Gastrocnemius medialis (tissue), 4 donors: ENCODE data around the gene CCDC142.

ENCODE experiments used
- POLR2A ChIP-seq, 2 donors: fragments of 450-650 bp; IDR thresholded peaks; one replicate each; pipeline ENCODE4 v1.6.1; 2017; ENCODE audit warnings: antibody characterized with exemption in 2 of 2, mild to moderate bottlenecking in 2 of 2, moderate library complexity in 2 of 2
- TF ChIP-seq, protein P1 (sequence below), 5 experiments: fragments of 450-650 bp in 3 of 5; fragments of 200-600 bp in 2 of 5; sonication (generic) in 2 of 5; IDR thresholded peaks in 4 of 5; conservative IDR thresholded peaks in 1 of 5; 1 replicate in 4 of 5; 2 replicates in 1 of 5; pipeline ENCODE4 v1.5.1; 2016 to 2019; ENCODE audit warnings: antibody characterized with exemption in 5 of 5, mild to moderate bottlenecking in 3 of 5, moderate library complexity in 3 of 5

DNA sequence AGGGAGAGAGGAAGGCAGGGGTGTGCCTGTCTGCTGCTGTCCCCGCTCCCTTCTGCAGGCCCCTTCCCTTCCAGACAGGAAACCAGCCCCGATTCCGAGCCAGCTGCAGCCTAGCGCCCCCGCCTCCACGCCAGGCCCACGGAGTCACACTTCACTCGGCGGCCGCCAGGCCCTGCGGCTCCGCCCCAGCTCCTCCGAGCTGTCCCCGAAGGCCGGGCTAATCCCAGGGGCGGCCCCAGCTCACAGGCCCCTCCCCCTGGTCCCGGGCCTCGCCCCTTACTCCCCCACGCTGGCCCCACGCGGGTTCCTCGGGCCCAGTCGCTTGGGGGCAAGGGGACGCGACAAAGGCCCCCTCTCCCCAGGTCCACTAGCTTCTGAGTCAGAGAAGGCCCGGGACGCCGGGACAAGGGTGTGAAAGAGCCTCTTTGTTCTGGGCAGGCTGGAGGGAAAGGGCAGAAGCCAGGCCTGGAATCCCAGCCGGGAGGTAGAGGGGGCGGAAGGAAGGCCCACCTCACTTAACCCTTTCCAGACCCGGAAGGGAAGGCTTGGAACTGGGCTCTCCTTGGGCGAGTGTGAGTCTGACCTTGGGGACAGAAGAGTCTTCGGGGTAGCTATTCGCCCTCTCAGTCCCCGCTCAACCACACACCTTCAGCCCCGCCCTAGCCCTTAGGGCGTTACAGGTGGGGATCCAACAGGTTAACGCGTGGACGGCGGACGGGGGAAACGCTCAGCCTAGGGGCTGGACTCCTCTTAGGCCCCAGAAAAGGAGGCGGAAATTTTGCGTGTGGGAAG is 42.2 kb downstream of the CCDC142 start:
- TF ChIP-seq, protein P1, sequence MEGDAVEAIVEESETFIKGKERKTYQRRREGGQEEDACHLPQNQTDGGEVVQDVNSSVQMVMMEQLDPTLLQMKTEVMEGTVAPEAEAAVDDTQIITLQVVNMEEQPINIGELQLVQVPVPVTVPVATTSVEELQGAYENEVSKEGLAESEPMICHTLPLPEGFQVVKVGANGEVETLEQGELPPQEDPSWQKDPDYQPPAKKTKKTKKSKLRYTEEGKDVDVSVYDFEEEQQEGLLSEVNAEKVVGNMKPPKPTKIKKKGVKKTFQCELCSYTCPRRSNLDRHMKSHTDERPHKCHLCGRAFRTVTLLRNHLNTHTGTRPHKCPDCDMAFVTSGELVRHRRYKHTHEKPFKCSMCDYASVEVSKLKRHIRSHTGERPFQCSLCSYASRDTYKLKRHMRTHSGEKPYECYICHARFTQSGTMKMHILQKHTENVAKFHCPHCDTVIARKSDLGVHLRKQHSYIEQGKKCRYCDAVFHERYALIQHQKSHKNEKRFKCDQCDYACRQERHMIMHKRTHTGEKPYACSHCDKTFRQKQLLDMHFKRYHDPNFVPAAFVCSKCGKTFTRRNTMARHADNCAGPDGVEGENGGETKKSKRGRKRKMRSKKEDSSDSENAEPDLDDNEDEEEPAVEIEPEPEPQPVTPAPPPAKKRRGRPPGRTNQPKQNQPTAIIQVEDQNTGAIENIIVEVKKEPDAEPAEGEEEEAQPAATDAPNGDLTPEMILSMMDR (IDR thresholded peaks at IDR 0.05 in 4 of 5, conservative IDR thresholded peaks at IDR 0.05 in 1 of 5) = peak in 3 of 5 experiments; percentile 22 to 51 (median 43)
- TF ChIP-seq POLR2A (IDR thresholded peaks at IDR 0.05) = peak; percentile 27 to 39
